SW 1271 (cell line): ENCODE results near the gene ZCCHC24.
A peak's percentile ranks its signal among the peaks of the same experiment; 100 is the strongest.

Experiments
- DNase-seq, 2 experiments: peaks; one replicate each; lab custom pipeline; 2025; lab: John Stamatoyannopoulos, UW

The ZCCHC24 gene

DNA sequence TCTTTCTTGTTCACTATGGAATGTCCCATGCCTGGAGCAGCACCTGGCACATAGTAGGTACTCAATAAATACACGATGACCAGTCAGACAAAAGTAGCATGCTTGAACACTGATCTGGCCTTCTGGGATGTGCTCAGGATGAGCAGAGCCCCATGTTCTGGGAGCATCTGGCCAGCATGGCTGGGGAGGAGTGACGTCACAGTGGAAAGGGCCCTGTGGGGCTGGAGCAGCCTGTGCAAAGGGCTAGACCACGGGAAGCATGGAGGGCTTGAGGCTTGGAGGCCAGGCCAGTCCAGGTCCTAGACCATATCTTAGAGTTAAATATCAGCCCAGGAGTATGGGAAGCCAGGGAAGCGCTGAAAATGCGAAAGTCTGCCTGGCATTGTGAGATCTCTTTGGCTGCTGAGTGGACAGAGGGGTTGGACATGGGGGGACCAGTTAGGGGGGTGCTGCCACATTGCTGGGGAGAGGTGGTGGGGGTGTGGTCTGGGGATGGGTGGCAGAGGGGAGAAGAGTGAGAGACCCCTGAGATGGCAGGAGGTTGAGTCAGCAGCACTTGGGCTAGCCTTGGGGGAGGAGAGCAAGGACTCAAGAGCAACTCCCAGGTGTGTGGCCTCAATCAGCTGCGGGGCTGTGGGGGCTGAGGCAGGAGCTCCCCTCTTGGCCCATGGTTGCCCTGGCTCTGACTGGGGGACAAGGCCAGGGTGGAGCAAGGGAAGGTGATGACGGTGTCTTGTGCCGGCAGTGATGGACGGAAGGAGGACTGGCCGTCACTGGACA lies 34.9 kb downstream of the ZCCHC24 start:
- no peak for DNase-seq

DNA sequence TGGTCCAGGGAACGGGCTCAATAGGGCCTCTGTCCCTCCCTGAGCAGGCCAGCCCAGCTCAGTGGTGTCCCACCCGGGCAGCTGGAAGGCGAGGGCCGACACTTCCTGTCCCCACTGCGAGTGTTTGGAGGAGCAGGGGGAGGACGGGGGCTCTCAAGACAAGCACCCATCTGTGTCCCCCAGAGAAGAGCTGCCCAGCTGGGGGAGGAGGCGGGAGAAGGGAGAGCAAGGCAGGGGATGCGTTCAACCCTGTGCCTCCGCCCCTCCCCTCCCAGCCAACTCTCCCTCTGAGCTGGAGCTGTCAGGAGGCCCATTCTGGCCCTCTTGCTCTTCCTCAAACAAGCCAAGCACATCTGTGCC lies 35.7 kb downstream of the ZCCHC24 start:
- DNase-seq = no peak

DNA sequence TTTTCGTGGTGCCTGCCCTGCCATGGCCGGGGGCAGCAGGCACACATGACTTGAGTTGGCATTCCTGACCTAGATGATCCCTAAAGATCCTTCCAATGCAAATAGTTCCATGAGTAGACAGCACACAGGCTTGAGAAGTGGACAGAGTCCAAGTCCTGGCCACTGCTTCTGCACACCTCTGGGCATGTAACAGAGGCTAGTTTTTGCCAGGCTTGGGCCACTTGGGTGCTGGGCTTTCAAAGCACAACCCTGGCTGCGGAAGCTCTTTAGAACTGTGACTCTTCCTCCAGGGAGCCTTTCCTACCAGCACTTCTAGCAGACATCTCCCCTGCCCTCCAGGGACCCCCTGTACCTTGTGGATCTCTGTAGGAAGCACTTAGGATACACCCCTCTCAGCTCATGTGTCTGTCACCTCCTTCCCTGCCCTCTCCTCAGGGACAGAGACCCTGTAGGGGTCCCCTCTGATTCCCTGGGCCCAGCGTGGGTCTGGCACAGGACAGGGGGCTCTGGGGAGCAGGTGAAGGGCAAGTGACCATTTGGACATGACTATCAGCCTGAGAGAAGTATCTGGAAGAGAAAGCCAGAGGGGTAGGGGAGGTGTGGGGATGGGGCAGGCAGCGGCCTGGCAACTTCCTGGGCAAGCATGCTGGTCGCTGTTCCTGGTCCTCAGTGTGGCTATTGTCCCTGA lies 36.2 kb downstream of the ZCCHC24 start:
- DNase-seq = no peak

DNA sequence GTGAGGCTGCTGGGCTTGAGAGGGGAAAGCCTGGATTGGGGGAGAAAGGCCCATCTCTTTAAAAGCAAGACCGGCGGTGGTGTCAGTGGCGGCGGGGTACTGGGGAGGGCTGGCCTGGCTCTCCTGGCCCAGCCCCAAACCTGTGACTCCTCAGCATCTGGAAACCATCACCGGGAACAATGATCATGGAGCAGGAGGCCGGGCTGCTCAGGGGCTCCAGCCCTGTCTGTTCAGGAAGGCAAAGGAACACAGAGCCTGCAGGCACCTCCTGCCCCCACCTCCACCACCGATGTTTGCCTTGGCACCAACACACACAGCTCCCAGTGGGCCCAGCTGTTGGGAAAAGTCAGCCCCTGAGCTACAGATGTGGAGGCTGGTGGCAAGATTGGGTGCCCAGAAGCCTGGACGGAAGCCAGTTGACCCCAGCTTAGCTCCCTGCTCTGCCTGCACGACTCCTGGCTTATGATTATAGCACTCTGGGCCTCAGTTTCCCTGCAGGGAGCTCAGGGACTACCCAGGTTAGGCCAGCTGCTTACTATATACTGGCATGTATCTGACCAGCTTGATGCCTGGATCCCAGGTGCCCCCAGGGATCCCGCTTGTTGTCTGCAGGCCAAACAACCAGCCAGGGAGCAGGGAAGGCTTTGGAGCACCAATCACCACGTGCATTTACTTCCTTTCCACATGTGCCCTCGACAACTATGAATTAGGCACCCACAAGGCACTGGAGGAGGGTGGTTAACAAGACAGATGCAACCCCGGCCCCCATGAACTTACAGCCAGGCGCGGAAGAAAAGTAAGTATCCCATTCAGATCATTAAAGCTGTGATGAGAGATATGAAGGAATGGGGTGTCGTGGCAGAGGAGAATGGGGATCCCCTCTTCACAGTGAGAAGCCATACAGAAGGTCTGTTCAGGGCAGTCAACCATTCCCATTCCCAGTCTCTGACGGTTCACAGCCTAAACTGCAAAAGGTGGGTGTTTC lies 37.3 kb downstream of the ZCCHC24 start:
- no peak for DNase-seq

DNA sequence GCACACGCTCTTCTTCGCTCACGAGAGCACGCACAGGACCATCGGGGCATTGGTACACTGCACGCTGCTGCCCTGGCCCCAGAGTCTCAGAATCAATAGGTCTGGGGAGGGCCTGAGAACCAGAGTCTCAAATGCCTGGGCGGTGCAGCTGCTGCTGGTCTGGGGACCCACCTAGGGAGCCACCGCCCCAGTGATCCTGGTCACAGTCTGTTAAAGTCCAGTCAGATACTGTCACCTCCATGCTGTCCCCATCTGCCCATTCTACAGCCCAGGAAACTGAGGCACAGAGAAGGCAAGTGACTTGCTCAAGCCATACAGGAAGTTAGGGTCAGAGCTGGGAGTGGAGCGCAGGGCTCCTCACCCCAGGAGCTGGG lies 38.0 kb downstream of the ZCCHC24 start:
- no peak for DNase-seq

DNA sequence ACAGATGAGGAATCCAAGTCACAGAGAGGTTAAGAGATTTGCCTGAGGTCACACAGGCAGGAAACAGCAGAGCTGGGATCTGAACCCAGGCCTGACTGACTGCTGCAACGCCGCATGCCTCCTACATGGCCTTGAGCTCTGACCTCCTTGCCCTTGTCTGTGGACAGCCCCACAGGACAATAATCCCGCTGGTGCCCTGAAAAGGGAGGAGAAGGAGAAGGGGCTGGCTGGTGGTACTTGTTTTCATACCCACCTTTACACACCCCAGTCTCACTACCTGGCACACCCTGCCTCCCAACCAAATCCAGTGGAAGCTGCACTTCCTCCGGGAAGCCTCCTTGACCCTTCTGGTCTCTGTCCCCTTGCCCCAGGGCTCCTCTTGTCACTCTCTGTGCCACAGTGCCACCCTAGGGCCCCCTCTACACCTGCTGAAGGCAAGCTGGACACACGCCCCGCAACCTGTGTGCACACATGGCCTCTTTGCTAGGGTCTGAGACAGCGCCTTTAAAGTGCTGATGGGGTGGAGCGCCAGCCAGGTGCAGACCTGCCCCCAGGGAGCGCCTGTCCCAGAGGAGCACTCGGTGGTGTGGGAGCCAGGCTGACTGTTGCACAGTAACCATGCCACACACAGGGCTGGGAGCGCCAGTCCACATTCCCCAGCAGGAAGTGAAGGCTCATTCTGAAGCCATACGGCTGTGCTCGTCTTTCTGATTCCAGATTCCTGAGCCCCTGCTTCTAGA lies 38.6 kb downstream of the ZCCHC24 start:
- no peak for DNase-seq

DNA sequence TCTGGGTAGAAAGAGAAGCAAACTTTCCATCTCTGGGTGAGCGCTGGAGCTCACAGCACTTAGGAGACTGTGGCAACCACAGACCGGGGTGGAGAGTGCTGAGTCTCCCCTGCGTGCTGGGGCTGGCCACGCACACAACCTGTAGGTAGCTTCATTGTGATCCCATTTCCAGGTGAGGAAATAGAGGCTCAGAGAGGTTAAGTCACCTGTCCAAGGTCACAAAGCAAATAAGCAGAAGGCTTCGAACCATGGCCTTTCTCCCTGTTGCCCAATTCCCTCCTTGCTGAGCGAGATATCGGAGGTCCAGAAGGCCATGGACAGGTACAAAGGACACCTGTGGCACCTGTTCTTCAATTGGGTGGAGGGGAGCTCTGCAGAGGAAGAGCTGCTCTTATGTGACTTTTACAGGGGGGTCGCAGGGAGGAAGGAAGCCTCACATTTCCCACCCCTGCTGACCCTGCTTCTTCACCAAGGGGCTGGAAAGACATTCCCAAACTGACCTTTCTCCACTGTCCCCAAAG lies 39.4 kb downstream of the ZCCHC24 start:
- no peak for DNase-seq

DNA sequence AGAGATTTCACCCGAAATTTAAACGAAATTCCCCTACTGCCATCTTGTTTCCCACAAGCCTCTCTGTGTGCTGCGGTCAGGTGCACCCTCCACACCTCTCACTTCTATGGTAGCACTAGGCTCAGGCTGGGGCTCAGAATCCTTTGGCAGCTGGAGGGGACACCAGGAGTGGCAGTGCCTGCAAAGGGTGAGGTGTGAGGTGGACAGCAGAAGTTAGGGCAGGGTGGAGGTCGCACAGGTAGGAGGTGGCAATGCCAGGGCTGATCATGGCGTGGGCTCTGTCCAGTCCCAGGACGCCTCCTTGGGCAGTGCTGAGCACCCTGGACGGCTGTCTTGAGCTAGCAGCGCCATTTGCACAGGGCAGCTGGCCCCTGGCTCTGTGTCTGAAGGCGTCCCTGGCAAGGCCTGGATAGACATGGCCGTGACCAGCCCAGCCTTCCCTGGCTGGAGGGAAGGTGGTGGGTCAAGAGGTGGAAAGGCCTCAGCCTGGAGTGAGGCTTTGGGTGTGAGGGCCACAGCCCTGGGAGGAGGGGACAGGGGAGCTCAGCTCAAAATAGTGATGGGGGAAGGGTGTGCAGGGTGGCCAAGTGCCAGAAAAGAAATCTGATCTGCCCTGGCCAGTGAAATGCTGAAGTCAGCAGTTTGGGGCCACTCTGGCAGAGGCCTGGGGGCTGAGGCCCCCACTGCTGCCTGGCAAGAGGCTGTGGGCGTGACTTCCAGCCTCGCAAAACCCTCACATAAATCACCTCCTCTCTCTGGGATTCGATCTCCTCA lies 40.0 kb downstream of the ZCCHC24 start:
- no peak for DNase-seq

DNA sequence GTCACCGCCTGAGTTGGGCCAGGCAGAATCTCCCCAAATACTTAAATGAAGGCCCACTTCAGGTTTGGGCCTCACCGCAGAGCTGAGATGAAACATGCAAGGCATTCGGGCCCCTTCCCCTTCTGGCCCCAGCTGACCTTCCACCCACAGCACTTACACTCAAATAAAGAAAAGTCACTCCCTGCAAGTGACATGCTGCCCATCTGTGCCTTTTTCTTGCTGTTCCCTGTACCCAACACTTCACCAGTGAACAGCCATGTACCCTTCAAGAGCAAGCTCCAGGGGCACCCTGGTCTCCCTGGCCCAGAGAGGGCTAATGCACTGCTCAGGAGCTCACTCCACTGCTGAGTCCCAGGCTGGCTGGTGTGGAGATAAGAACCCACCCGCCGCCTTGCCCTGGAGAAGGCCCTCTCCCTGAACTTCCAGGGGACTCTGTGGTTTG lies 40.7 kb downstream of the ZCCHC24 start:
- DNase-seq = no peak

DNA sequence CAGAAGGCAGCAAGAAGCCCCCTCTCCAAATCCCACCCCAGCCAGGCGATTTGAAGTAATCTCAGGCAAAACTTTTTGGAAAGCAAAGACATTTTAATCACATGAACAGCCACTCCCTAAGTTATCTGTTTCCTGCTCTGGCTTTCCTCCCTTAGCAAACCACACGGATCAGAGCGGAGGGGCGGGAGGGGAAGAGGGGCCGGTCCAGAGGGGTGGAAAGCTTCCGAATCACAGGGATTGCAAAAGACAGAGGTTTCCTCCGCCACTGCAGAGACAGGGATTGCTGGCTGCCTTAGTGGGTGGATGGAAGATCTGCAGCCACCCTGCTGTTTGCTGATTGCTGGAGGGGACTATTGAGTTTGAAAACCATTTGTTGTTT lies 41.2 kb downstream of the ZCCHC24 start:
- DNase-seq = no peak

DNA sequence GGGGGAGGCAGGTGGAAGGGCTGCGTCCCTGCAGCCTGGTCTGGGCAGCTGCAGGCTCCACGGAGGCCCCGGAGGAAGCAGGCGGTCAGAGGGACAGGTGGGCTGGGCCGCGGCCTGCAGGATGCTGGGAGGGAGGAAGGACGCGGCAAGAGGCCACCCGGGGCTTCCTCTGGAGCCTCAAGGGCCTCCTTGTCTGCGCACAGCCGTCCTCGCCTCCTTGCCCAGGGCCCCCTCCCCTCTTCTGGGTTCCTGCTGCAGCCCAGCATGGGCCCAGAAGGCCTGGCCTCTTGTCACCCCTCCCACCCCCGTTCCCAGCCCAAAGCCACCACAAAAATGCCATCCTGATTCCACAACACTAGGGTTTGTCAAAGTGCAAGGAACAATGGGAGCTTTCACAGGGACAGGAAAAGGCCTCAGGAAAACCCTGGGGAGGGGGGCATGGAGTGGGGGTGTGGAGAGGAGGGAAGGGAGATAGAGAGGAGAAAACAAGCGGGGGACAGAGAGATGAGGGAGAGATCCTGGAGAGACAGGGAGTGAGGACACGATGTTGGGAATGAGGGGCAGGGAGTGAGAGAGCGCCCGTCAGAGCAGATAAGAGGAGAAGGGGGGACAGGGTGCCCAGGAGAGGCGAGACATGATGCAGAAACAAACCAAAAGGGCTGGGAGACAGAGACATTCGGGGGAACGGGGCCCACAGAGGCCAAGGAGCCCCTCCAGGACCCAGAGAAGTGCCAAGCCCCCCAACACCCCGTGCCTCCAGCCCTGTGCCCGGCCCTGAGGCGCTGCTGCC lies 41.8 kb downstream of the ZCCHC24 start:
- DNase-seq = no peak

DNA sequence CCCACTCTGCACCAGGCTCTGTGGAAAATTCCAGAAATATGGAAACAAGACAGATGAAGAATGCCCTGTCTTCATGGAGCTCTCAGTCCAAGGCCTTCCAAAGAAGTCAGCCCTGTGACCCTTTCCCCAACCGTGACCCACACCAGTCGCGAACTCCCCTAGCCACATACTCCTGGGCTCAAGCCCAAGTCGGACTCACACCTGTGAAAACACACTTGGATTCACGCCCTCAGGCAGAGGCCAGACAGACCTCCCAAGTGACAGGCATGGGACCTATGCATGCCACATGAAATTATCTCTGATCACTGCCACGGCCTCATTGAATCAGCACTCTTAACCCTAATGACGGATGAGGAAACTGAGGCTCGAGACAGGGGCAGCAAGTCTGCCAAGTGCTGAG lies 42.5 kb downstream of the ZCCHC24 start:
- DNase-seq = no peak

DNA sequence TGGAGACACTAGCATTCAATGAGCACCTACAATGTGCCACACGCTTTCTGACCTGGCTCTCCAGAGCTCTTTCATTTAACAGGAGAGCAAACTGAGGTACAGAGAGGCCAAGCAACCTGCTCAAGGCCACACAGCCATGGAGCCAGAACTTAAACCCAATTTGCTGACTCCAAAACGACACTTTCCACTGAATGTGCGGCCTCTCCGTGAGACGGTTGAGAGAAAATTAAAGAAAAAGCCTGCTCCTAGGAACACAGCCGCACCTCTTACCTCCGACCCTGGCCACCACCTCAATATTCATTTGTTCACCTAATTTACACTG lies 42.8 kb downstream of the ZCCHC24 start:
- DNase-seq = no peak

DNA sequence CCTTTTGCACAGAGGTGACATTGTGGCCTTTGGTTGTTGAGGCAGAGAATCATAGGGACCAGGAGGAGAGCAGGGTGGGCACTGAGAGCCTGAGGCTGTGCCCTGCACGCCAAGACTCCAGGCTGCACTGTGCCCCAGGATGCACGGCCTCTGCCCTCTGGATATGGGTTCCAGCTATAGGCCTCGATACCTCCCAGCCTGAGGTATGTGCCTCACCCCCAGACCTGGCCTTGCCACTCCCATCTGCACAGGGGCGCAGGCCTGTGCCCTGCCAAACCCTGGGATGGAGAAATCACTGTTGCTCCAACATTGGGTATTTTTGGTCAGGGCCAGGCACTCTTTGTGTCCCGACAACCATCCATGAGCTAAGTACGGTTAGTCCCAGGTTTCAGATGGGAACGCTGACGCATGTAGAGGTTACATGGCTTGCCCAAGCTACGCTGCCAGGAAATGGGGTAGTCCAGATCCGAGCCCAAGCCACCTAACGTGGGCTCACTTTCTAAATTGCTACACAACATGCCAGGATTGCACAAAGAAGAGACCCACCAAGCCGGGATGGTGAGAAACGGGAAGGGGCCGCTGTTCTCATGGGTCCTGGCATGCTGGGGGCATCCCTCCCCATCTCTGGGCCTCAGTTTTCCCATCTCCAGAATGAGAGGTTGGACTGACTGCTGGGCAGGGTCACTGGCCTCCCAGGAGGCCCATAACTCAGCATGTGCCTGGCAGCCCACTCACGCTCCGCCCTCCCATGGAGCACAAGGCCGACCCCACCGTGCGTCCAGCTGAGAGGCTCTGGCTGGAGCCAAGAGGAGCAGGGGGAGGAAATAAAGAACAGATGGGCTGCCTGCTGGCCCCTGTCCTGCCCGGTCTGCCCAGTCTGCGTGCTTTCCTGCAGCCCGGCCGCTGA lies 44.2 kb downstream of the ZCCHC24 start:
- no peak for DNase-seq

DNA sequence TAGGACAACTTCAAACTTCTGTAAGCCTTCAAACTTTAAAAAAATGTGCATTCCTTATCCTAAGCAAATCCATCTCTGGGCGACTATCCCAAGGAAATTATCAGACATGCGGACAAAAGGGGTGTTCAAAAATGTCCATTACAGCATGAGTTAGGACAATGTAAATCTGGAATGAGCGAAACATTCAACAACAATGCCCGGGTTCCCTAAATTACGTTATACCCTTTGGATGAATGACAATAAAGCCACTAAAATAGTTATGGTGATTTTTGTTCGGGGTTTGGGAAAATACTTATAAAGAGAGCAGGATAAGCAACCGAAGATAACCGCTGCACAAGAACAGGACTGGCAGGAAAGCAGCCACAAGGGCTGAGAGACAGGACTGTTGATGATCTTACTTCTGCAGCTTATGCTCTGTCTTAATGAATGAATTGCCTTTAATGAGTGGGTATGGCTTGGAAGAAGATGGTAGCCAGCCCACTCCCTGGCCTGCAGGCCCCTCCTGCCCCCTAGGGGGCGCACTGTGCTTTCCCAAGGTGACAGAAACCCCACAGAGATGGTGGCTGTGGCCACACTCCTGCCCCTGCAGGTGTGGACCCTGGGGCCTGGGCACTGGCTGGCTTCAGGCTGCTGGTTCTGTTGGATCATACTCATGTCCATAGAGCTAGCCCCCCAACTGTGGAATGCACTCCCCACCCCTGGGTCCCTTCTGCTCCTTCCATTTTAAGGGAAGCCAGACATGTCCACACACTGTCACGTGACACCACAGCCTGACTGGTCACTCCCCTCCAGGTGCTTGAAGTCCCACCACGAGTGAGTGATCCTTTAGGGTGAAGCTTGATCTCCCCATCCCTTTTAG lies 45.0 kb downstream of the ZCCHC24 start:
- DNase-seq = peak in 1 of 2 experiments; percentile 3

DNA sequence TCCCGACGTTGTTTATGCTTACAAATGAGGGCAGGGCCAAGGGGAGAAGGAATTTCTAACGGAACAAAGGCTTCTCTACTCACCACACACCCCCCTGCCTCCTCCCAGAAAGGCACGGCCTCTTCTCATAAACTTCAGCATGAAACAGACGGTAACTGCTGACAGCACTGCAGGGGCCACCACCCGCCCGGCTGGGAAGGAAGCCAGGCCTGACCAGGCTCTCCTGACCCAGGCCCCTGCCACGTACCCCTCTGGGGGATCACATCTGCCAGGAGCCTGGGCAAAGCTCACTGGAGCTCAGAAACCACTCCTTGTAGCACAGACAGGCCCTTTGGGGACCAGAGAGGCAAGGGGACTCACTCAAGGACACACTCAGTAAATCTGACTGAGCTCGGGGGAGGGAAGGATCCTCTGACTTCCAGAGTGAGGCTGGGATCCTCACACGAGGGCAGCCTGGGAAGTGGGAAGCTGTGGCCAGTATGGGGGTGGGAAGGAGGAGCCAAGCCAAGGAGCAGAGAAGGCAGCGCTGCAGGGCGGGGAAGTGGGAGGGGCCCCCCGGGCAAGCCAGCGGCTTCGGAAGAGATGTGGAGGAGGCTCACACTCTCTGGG lies 46.1 kb downstream of the ZCCHC24 start:
- no peak for DNase-seq

DNA sequence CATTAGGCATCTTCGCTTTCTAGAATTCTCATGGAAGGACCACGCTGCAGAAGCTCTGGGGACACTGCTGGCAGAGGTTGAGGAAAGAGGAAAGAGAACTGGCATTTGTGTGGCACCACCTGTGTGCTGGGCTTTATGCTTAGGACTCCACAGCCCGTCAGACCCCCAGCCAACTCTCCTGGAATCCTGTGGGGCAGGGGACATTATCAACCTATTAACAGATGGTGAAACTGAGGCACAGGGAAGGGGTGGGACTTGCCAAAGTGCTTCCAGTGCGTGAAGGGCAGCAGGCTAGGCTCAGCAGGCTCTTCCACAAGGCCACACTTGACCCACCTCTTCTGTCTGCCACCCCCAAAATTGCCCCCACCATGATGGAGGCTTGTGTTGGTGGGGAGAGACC lies 46.8 kb downstream of the ZCCHC24 start:
- no peak for DNase-seq
